GM12875 (cell line): ENCODE data around the gene PPP2R5A.

Experiments used
- H3K4me3 ChIP-seq: one replicate; pipeline ENCODE4 v1.5.1; 2011; ENCODE audit warnings: low read depth, low read length, control low read depth
- CTCF ChIP-seq: IDR thresholded peaks from 2 replicates; pipeline ENCODE4 v1.5.1; 2011; ENCODE audit warnings: low read depth, mild to moderate bottlenecking, control low read depth, inconsistent platforms, low read length, moderate library complexity, borderline replicate concordance; ENCODE audit not compliant: insufficient read depth

The PPP2R5A gene

GRCh38 chr1:212396638-212397037 lies 111.4 kb downstream of the PPP2R5A start:
- H3K4me3 ChIP-seq = no peak overlapping the region
- no peak for TF ChIP-seq CTCF

GRCh38 chr1:212397171-212397570 lies 112.0 kb downstream of the PPP2R5A start:
- H3K4me3 ChIP-seq = no peak overlapping the region
- TF ChIP-seq CTCF = no peak

- H3K4me3 ChIP-seq = no peak overlapping the region
- no peak for TF ChIP-seq CTCF
Observed at GRCh38 chr1:212401042-212401441, 115.8 kb downstream of the PPP2R5A start.

GRCh38 chr1:212401838-212402582 lies 116.8 kb downstream of the PPP2R5A start:
- no peak for TF ChIP-seq CTCF
- no peak overlapping the region for H3K4me3 ChIP-seq

DNA sequence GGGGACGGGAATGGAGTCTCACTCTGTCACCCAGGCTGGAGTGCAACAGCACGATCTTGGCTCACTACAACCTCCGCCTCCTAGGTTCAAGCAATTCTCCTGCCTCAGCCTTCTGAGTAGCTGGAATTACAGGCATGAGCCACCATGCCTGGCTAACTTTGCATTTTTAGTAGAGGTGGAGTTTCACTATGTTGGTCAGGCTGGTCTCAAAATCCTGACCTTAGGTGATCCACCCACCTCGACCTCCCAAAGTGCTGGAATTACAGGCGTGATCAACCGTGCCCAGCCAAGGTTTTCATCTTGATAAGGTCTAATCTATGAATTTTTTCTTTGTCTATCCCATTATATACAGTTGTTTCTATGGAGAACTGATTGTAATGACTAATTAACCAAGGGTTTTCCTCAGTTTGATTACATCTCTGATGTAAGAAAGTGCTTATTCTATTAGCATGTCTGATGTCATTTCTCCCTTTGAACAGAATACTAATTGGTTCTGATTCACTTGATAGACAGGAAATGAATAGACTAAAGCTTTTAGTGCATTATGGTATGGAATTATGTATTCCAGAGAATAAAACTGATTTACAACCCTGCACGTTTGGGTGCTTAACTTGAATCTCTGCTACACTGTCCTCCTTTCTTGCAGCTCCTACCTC lies 117.6 kb downstream of the PPP2R5A start:
- H3K4me3 ChIP-seq = no peak overlapping the region
- TF ChIP-seq CTCF = no peak

- no peak for TF ChIP-seq CTCF
- no peak overlapping the region for H3K4me3 ChIP-seq
Observed at GRCh38 chr1:212410231-212410820, 125.1 kb downstream of the PPP2R5A start.
